ENCODE results near the gene HAUS3.

GRCh38 chr4:2260344-2261109, 18.6 kb upstream of the HAUS3 start:
- TF ChIP-seq TAF1 (IDR thresholded peaks at IDR 0.05; ENCODE audit: low read depth) (no peak), MAX (IDR thresholded peaks at IDR 0.05) (no peak), FOXM1 (IDR thresholded peaks at IDR 0.05; ENCODE audit: borderline replicate concordance, low read depth) (no peak), CEBPB (IDR thresholded peaks at IDR 0.05) (no peak), TEAD4 (IDR thresholded peaks at IDR 0.05) (no peak), RAD21 (IDR thresholded peaks at IDR 0.05; ENCODE audit: low read depth) (no peak), EP300 (IDR thresholded peaks at IDR 0.05; ENCODE audit: borderline replicate concordance) (no peak), USF1 (IDR thresholded peaks at IDR 0.05) (no peak), YY1 (IDR thresholded peaks at IDR 0.05; ENCODE audit: low read depth) (no peak), TCF12 (IDR thresholded peaks at IDR 0.05; ENCODE audit: low read depth) (no peak), EGR1 (IDR thresholded peaks at IDR 0.05) (no peak), REST (IDR thresholded peaks at IDR 0.05; ENCODE audit: low read depth) (no peak)

Measured in Ishikawa (cell line).